GM13977 (cell line): ENCODE data around the gene ETV3L.

Source experiments
- DNase-seq: peaks from one replicate; pipeline ENCODE4 v3.0.0; 2012; ENCODE audit warnings: low spot score
- CTCF ChIP-seq: IDR thresholded peaks from 2 replicates; pipeline ENCODE4 v1.5.1; 2012; ENCODE audit warnings: mild to moderate bottlenecking, control low read depth; ENCODE audit not compliant: insufficient read depth; ENCODE audit errors: extremely low read depth, missing control alignments
- in situ Hi-C: fragments of 300-500 bp; cut with MboI; formaldehyde crosslinking; loops from one replicate; pipeline ENCODE4 v1.12.0; 2022; ENCODE audit warnings: low sequenced_read_pairs, low pct_unique_long_range_greater_than_20kb, mixed read lengths, inconsistent platforms; ENCODE audit not compliant: unreplicated experiment

ETV3L gene

GRCh38 chr1:157099633-157100009 lies at the start of gene ETV3L:
Gene ETV3L, minus strand, starts transcription at chr1:157099808. Its CDS starts 285 bp downstream, at chr1:157099523.
- no peak for DNase-seq
- no peak for TF ChIP-seq CTCF
- in situ Hi-C loops: no loop called here

- no peak for DNase-seq
- no peak for TF ChIP-seq CTCF
- in situ Hi-C loops: no loop called here
These were observed 48.5 kb upstream of the ETV3L start for GRCh38 chr1:157147906-157148700.

GRCh38 chr1:157147037-157147436 lies 47.4 kb upstream of the ETV3L start:
- no peak for DNase-seq
- no peak for TF ChIP-seq CTCF
- in situ Hi-C loops: no loop called here

GRCh38 chr1:157146244-157146643 lies 46.6 kb upstream of the ETV3L start:
- TF ChIP-seq CTCF: no peak
- no peak for DNase-seq
- in situ Hi-C loops: no loop called here

- in situ Hi-C loops: no loop called here
- no peak for DNase-seq
- no peak for TF ChIP-seq CTCF
These were observed 45.5 kb upstream of the ETV3L start for GRCh38 chr1:157145076-157145475.

GRCh38 chr1:157144509-157144908 lies 44.9 kb upstream of the ETV3L start:
- DNase-seq: no peak
- no peak for TF ChIP-seq CTCF
- in situ Hi-C loops: no loop called here
